H54 (cell line): ENCODE data around the gene SLC17A6.

Experiments
- DNase-seq: peaks from one replicate; pipeline ENCODE4 v3.0.0; 2011; ENCODE audit warnings: low spot score, mixed read lengths; ENCODE audit not compliant: insufficient read length
- FAIRE-seq: peaks from 3 replicates; lab custom pipeline; 2011; peaks lifted over from hg19 to GRCh38; lab: Jason Lieb, UNC
- POLR2A ChIP-seq: IDR thresholded peaks from 2 replicates; pipeline ENCODE4 v1.6.1; 2011; ENCODE audit warnings: low read depth, mild to moderate bottlenecking, low read length

SLC17A6 gene

GRCh38 chr11:22337596-22338485 lies at the start of gene SLC17A6:
Gene SLC17A6, plus strand, starts transcription at chr11:22338381. Its CDS starts 153 bp downstream, at chr11:22338534.
- no peak for TF ChIP-seq POLR2A
- FAIRE-seq, result no peak
- DNase-seq, result no peak

GRCh38 chr11:22302368-22302767 lies 35.8 kb upstream of the SLC17A6 start:
- no peak for FAIRE-seq
- DNase-seq, result no peak
- no peak for TF ChIP-seq POLR2A

- TF ChIP-seq POLR2A, result no peak
- FAIRE-seq (peak; percentile 38), DNase-seq (no peak)
These were observed 33.7 kb upstream of the SLC17A6 start for GRCh38 chr11:22304337-22304961.

GRCh38 chr11:22317656-22318055 lies 20.5 kb upstream of the SLC17A6 start:
- TF ChIP-seq POLR2A, result no peak
- no peak for DNase-seq
- FAIRE-seq, result no peak

GRCh38 chr11:22331771-22332170 lies 6.4 kb upstream of the SLC17A6 start:
- DNase-seq (no peak), FAIRE-seq (no peak)
- no peak for TF ChIP-seq POLR2A

GRCh38 chr11:22336587-22336986 lies 1.6 kb upstream of the SLC17A6 start:
- TF ChIP-seq POLR2A, result no peak
- FAIRE-seq (no peak), DNase-seq (no peak)

- DNase-seq (no peak), FAIRE-seq (no peak)
- TF ChIP-seq POLR2A, result no peak
These were observed 1.4 kb downstream of the SLC17A6 start for GRCh38 chr11:22339611-22340010.

GRCh38 chr11:22340235-22340634 lies 2.1 kb downstream of the SLC17A6 start:
- DNase-seq, result no peak
- no peak for TF ChIP-seq POLR2A
- no peak for FAIRE-seq

GRCh38 chr11:22340701-22341587 lies 2.8 kb downstream of the SLC17A6 start:
- DNase-seq (no peak), FAIRE-seq (no peak)
- no peak for TF ChIP-seq POLR2A

- FAIRE-seq, result no peak
- TF ChIP-seq POLR2A, result no peak
- DNase-seq, result no peak
These were observed 3.4 kb downstream of the SLC17A6 start for GRCh38 chr11:22341588-22341931.

GRCh38 chr11:22342211-22343031 lies 4.2 kb downstream of the SLC17A6 start:
- no peak for TF ChIP-seq POLR2A
- FAIRE-seq (no peak), DNase-seq (no peak)

GRCh38 chr11:22343032-22343324 lies 4.8 kb downstream of the SLC17A6 start:
- DNase-seq (no peak), FAIRE-seq (no peak)
- no peak for TF ChIP-seq POLR2A

GRCh38 chr11:22343371-22344032 lies 5.3 kb downstream of the SLC17A6 start:
- DNase-seq, result no peak
- FAIRE-seq, result no peak
- no peak for TF ChIP-seq POLR2A

- FAIRE-seq (no peak), DNase-seq (no peak)
- TF ChIP-seq POLR2A, result no peak
These were observed 5.9 kb downstream of the SLC17A6 start for GRCh38 chr11:22344081-22344480.
